ENCODE data around the gene SIVA1. TPM values are rescaled to one million over a fixed set of nuclear protein-coding genes. Genes with fewer than 3 reads are reported as not detected.

The SIVA1 gene
- total RNA-seq, 5 donors from 2014 or later (not counting 1 experiment from before 2014, with no cell fraction given) = 62.3 to 93.5 (median 79.5) TPM

Other genes with a start within 250 kb of the SIVA1 start
- not detected for gene C14orf180, start 173.4 kb upstream of the SIVA1 start, total RNA-seq
- gene TMEM179, start 148.4 kb upstream of the SIVA1 start, total RNA-seq = not detected
- 100 to 1,000 TPM in 2 of 5 donors, 10 to 100 TPM in 3; 72.7 to 128 (median 83.7) TPM for gene INF2, start 63.5 kb upstream of the SIVA1 start, total RNA-seq
- 1 to 10 TPM; 2.4 to 5.7 (median 3.5) TPM for gene ADSS1, start 28.9 kb upstream of the SIVA1 start, total RNA-seq
- 100 to 1,000 TPM in 2 of 5 donors, 10 to 100 TPM in 3; 68.4 to 113 (median 99.7) TPM for gene AKT1, start 42.6 kb downstream of the SIVA1 start, total RNA-seq
- gene ZBTB42, start 48.0 kb downstream of the SIVA1 start, total RNA-seq = 10 to 100 TPM in 1 of 5 donors, 1 to 10 TPM in 4; 3.5 to 10.5 (median 9.4) TPM
- 10 to 100 TPM in 1 of 5 donors, 1 to 10 TPM in 4; 2.8 to 11.2 (median 6.9) TPM for gene CEP170B, start 112.1 kb downstream of the SIVA1 start, total RNA-seq
- 1 to 10 TPM in 4 of 5 donors, under 1 TPM in 1; 0.65 to 4.9 (median 3.9) TPM for gene PLD4, start 171.7 kb downstream of the SIVA1 start, total RNA-seq
- under 1 TPM in 3 of 5 donors, not detected in 2; 0.20 to 0.38 (median 0.22) TPM for gene AHNAK2, start 225.2 kb downstream of the SIVA1 start, total RNA-seq
- gene CLBA1, start 232.6 kb downstream of the SIVA1 start, total RNA-seq = 1 to 10 TPM; 1.2 to 3.4 (median 2.7) TPM